Measurements from ENCODE around the gene DBH.

DNA sequence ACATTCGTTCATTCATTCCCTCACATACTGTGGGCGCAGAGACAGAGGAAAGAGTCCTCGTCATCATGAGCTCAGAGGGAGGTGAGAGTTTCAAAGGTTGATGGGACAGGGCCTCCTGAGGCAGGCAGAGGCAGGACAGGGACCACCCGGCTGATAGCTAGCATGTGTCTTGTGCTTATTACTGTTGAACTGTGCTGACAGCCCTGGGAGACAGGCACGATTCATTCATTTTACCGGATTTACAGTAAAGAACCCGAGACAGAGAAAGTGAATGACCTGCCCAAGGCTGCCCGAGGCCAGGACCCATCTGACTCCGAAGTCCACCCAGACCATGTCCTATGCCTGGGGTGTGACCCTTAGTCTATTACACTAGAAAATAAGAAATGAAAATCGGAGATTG, 22.1 kb upstream of the DBH start:
- TF ChIP-seq, protein P1, sequence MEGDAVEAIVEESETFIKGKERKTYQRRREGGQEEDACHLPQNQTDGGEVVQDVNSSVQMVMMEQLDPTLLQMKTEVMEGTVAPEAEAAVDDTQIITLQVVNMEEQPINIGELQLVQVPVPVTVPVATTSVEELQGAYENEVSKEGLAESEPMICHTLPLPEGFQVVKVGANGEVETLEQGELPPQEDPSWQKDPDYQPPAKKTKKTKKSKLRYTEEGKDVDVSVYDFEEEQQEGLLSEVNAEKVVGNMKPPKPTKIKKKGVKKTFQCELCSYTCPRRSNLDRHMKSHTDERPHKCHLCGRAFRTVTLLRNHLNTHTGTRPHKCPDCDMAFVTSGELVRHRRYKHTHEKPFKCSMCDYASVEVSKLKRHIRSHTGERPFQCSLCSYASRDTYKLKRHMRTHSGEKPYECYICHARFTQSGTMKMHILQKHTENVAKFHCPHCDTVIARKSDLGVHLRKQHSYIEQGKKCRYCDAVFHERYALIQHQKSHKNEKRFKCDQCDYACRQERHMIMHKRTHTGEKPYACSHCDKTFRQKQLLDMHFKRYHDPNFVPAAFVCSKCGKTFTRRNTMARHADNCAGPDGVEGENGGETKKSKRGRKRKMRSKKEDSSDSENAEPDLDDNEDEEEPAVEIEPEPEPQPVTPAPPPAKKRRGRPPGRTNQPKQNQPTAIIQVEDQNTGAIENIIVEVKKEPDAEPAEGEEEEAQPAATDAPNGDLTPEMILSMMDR (IDR thresholded peaks at IDR 0.05): no peak
- TF ChIP-seq POLR2A (IDR thresholded peaks at IDR 0.05): no peak
